HG03354 (cell line): ENCODE results near the gene DHX34.
"Not testable (repeated sequence)": the region's sequence is repeated elsewhere in the genome, so short reads cannot be mapped to it uniquely, and the experiment has no call there.

Experiments used
- ATAC-seq: cut with Tn5 transposase; IDR thresholded peaks from one replicate; pipeline ENCODE4 v1.9.1; 2021; ENCODE audit warnings: mild to moderate bottlenecking; ENCODE audit not compliant: unreplicated experiment, poor library complexity, severe bottlenecking

DHX34 gene

DNA sequence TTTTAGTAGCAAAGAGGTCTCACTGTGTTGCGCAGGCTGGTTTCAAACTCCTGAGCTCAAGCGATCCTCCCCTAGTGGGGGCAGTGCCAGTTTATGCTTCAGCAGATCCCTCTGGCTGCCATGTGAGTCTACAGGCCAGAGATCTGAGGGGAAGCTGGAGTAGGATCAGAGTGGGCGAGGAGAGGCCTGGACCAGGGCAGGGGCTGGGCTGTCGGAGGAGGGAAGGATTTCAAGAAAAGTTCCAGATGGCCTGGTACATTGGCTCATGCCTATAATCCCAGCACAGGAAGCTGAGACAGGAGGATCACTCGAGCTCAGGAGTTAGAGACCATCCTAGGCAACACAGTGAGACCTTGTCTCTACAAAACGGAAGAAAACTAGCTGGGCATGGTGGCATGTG lies 9.8 kb downstream of the DHX34 start:
- no peak for ATAC-seq

GRCh38 chr19:47362321-47362720 lies 13.2 kb downstream of the DHX34 start:
- no peak for ATAC-seq

DNA sequence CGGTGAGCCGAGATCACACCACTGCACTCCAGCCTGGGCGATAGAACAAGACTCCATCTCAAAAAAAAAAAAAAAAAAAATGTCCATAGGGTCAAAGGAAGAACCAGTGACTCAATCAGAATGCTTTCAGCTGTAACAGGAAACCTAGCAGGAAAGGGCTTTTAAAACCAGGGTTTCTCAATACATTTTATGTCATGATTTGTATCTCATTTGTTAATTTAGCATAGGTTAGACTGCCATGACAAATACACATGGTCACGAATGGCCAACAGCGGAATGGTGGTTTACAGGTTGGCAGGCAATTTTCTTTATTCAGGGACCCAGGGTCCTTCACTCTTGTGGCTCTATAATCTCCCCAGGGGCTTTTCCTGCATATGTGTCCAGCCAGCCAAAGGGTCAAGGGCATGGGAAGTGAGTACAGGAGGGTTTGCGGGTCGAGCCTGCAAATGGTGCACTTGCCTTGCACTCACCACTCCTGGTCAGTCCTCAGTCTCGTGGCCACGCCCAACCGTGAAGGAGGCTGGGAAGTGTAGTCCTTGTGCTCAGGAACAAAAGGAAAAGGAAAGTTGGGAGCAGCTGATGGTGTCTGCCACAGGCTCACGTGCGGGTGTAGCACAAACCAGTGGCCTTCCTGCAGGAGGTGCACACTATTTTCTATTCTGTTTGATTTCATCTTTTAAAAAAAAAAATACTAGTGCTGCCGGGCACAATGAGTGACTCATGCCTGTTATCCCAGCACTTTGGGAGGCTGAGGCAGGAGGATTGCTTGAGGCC lies 14.8 kb downstream of the DHX34 start:
- no peak for ATAC-seq

- ATAC-seq, result not testable (repeated sequence)
These were observed 16.3 kb downstream of the DHX34 start for GRCh38 chr19:47365455-47365854.

GRCh38 chr19:47370045-47370611 lies 21.0 kb downstream of the DHX34 start:
- ATAC-seq, result no peak

GRCh38 chr19:47371261-47371660 lies 22.1 kb downstream of the DHX34 start:
- no peak for ATAC-seq

DNA sequence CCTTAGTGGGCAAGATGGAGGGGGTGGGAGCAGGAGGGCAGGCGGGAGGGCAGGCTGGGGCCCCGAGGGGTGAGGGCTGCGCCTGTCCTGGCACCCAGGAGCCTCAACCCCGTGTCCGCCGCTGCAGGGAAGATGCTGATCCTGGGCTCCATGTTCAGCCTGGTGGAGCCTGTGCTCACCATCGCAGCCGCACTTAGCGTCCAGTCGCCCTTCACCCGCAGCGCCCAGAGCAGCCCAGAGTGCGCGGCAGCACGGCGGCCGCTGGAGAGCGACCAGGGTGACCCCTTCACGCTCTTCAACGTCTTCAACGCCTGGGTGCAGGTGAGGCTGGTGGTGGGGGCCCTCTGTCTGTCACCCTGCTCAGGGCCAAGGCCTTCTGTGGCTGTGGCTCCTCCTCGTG lies 23.5 kb downstream of the DHX34 start:
- ATAC-seq, result no peak

GRCh38 chr19:47373246-47374240 lies 24.4 kb downstream of the DHX34 start:
- no peak for ATAC-seq

- ATAC-seq, result no peak
These were observed 26.0 kb downstream of the DHX34 start for GRCh38 chr19:47374876-47375693.

- ATAC-seq, result no peak
These were observed 26.8 kb downstream of the DHX34 start for GRCh38 chr19:47375694-47376588.

- no peak for ATAC-seq
These were observed 27.6 kb downstream of the DHX34 start for GRCh38 chr19:47376589-47377144.

DNA sequence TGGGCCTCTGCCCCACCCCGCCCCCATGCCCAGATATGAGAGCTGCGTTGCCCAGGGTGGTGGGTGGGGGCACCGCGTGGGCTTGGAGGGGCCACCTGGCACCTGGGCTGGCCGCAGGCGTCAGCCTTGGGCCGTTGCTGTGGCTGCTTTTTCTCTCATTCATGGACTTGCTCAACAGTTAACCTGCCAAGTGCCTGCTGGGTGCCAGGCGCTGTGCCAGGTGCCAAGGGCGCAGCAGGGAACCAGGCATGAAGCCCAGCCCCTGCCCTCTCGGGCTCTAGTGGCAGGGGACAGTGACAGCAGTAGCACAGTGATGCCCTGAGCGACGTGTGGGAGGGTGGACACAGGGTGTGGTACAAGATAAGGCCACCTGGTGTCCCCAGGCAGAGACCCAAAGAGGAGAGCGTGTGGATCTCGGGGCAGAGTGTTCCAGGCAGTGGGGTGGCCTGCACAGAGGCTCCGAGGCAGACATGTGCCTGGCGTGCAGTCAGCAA lies 28.1 kb downstream of the DHX34 start:
- no peak for ATAC-seq

DNA sequence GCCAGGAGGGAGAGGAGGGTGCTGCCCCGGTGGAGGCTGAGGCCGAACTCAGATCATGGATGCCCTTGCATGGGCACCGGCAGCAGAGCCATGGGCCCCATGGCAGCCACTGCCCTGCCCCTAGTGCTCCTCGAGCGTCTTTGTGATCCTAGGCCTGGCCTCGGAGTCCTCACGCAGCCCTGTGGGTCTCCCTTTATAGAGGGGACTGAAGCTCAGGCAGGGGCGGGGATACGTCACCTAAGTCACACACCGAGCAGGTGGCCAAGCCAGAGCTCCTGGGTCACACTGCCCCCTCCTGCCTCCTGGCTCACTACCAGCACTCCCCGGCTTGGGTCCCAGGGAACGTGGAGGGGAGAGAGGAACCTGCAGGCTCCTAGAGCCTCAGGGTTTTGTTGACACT lies 28.7 kb downstream of the DHX34 start:
- no peak for ATAC-seq

DNA sequence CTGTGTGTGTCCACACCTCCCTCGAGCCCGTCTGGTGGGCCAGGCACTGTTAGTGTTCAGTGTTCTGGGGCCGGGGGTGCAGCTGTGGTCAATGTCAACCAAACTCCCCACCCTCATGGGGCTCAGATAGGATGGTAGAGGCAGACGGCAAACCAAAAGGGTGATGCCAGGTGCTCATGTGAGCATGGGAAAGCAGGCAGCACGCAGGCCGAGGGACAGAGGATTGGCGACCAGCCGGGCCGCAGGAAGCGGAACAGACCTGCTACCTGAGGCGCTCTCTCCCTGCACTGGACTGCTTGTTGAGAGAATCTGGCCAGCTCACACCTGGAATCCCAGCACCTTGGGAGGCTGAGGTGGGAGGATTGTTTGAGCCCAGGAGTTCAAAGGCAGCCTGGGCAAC lies 29.1 kb downstream of the DHX34 start:
- no peak for ATAC-seq

GRCh38 chr19:47379381-47379938 lies 30.3 kb downstream of the DHX34 start:
- ATAC-seq, result no peak

DNA sequence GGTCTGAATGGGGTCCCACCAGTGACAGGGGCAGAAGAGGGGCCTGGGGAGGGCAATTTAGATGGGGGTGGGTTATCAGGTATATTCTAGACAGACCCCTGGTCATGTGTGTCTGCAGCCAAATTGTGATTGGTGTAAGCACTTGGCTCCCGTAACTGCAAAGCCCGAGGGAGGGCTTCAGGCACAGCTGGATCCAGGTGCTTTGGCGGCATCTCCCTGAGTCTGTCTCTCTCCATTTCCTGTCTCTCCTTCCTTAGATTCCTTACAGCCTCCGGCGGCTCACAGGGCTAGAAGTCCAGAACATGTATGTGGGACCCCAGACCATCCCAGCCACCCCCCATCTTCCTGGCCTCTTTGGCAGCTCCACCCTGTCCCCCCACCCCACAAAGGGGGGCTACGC lies 31.4 kb downstream of the DHX34 start:
- no peak for ATAC-seq

DNA sequence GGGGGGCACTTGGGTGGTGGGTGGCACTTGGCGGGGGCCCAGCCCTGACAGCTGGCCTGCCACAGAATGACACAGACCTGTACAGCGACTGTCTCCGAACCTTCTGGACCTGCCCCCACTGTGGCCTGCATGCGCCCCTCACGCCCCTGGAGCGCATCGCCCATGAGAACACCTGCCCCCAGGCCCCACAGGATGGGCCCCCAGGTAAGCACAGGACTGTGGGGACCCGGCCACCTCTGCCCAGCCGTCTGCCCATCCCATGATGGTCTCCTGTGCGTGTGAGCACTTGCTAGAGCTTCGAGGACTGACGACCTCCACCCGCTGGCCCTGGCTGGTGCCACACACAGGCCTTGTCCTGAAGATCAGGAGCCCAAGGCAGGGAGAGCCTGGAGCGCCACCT lies 32.0 kb downstream of the DHX34 start:
- ATAC-seq, result no peak
